HG03342 (cell line): ENCODE data around the gene URAD.
"Not testable (repeated sequence)": the region's sequence is repeated elsewhere in the genome, so short reads cannot be mapped to it uniquely, and the experiment has no call there.

Experiments
- ATAC-seq: cut with Tn5 transposase; IDR thresholded peaks from one replicate; pipeline ENCODE4 v1.9.1; 2021; ENCODE audit warnings: mild to moderate bottlenecking, moderate library complexity; ENCODE audit not compliant: unreplicated experiment

The URAD gene

DNA sequence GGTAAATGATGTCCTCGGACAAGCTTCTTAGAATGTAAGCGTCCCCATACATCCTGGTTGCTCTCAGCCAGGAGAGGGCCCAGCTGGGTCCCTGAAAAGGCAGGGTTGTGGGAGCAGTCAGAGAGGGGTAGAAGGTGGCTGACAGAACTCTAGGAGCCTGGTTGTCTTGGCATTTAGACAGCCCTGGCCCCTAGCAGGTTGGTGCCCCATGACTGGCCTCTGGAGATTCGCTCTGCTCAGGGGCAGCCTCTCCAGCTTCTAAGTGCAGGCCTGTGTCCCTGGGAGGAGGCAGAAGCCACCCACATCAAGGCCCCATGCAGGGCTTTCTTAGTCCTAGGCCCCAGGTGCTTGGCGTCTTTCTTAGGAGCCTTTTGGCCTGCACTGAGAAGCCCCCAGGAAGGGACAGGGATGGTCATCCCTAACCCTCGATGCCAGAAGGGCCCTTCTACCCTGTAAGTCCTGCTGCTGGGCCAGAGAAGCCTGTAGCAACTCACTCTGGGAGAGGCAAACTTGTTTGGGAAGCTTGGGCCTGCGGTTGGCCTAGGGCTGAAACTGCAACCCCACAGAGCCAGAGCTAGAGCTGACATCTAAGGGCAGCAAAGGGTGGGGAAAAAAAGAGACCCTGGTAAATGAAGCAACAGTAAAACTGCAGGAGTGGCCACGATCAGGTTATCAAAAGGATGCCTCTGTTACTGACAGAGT lies 16.6 kb downstream of the URAD start:
- no peak for ATAC-seq

DNA sequence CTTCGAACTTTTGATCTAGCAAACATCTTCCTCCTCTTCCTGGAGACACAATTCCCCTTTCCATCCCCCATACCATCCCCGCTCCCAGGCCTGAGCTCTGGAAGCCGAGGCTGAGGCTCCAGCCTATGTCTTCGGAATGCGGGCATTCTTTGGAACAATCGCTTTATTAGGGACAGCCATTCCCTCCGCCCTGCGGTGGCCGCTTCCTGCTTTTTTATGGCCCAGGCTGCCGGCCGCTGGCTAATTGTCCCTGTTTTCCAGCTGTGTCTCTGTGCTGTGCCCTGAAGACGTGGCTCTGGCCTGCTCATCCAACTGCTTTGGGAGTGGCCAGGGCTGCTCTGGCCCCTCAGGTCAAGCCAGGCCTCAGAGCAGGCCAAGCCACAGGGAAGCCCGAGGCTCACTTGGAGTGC lies 17.3 kb downstream of the URAD start:
- ATAC-seq, result no peak

DNA sequence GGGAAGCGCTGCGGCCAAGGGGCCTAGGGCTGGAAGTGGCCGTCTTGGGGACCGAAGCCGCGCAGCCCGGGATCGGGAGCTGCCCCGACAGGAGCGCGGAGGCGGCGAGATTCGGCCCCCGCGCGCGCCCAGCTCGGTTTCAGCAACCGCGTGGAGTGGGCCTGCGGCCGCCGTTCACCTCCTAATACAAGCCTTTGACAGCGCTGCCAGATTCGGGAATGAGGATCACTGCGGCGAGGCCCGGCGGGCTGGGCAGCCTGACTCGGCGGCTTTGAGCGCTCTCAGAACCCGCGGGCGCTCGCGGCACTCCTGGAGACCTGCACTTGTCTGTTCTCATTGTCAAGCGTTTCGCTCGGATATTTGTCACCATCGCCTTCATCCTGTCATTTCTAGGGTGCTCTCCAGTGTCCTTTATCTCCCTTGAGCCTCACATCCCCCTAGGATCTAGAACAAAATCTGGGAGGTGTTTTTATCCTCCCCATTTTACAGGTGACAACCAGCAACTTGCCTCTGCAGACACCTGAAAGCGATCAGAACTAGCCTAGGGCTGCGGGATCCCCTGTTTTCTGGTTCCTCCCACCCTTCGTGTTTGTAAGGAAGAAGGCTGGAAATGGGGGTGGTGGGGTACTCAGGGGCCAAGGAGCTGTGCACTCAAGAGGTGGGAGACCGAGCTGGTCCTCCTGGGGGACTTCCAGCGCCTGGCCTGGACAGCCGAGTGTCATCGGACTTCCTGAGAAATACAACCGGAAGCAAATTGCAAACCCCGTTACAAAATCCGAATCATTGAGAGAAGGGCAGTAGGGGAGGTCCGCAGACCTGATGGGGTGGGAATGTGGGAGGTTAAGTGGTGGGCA lies 17.9 kb downstream of the URAD start:
- no peak for ATAC-seq

DNA sequence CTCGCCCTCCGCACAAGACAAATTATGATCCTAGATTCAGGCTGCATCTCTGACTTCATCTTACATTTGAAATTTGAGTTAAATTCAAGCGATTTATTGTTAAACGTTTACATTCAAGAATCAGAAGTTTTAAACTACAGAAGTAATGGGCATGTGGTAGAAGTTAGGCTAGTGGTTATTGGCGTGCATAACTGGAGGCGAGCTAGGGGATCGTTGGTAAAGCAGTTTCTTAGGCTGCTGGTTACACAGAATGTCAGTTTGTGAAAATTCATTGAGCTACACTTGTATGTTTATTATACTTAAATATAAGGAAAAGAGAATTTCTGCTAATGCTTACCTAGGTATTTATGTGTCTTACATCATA lies 18.6 kb downstream of the URAD start:
- no peak for ATAC-seq

DNA sequence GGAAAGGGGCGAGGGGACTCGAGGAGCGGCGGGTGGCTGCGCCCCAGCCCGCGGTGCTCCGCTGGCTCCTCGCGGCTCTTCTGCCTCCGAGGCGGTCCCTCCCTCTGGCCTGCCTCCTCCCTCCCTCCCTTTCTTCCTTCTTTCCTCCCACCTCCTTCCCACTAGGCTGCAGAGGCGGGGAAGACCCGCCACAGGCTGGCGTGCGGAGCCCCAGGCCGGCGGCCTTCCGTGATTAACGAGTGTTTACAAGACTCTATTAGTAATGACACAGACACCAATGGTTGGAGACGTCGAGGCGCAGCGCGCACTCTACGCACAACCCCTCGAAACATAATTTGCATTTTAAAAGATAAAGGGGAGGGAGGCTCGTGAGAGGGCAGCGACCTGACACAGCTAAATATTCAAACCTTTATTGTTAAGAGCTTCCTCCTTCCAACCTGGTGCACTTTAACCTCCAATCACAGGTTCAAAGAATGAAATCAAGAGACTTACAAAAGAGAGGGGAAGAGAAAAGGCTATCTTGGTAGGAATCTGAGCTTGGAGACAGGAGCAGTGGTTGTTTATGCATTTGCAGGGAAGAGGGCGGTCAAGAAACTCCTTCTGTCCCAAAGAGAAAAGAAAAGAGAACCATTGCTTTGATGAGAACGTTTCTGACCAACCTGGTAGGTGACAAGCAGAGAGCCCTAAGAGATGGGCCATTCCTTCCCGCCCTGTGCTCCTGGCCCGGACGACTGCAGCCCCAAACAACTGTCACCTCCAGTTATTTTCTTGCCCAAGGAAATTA lies 19.2 kb downstream of the URAD start, which contains the start of gene CDX2:
CDX2 (minus strand) TSS at position 234 of the 784 bp plus-strand sequence. CDS start 309 bp downstream, outside the sequence.
- no peak for ATAC-seq

DNA sequence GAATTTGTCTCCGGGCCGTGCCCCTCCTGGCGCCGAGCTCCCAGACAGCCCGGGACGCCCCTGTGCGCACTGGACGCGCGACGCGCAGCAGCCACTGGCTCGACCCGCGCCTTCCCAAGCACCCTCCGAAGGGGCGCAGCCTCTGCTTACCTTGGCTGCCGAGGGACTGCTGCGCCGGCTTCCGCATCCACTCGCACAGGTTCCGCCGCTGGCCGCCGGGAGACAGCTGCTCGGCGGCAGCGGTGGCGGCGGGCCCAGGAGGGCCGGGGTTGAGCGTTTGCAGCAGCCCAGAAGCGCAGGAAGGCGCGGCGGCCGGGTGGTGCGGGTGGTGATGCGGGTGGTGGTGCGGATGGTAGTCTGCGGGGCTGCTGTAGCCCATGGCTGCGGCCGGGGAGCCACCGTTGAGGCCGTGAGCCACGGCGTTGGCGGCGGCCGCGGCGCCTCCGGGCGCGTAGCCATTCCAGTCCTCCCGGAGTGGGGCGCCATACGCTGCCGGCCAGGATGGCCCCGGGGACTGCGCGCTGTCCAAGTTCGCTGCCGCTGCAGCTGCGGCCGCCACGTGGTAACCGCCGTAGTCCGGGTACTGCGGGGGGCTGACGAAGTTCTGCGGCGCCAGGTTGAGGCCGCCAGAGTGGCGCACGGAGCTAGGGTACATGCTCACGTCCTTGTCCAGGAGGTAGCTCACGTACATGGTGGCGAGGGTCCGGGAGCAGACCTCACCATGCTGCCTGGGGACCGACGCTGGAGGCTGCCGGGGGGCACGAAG lies 20.0 kb downstream of the URAD start:
- no peak for ATAC-seq

DNA sequence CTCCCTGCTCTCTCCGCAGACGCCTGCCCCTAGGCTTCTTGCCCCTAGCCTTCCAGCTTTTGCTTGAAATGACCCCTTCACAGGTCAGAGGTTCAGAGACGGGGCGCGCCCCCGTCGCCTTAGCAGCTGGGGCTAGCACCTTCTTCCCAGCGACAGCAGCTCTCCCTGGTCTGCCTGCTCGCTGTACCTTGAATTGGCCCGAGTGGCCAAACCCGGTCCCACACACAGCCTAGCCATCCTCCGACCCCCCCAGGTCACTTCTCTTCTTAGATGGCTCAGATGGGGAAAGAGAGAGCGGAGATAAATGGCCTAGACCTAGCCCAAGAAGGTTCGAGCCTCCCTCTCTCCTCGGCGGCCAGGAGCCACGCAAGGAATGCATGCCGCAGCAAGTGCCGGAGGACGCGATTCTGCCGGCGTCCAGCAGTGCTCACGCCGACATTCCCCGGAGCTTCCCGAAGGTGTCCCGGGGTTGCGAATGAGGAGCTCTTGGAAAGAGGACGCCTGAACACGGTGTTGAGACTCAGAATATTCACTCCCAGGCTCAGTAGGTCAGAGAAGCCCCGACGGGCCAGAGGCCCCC lies 20.7 kb downstream of the URAD start:
- ATAC-seq, result no peak

DNA sequence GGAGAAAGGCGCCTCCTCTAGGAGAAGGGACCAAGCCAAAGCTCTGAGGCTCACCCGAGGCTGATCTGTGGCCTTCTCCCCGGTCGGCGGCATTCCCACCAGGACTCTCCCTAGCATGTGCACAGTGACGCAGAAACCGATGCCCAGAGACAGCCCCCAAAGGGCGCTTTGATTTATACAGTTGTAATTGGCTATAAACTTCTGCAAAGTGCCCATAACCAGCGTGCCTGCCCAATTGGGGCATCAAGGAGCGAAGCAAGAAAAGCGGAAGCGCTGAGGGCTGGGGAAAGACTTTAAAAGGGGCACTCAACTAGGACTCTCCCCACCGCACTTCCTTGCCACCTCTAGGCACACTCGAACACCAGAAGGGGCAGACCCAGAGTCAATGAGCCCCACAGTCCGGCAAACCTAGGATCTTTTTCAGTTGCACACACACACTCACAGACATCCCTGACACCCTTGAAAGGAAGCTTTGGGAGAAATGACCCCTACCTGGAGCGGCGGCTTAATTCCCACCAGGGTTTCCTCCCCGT lies 21.2 kb downstream of the URAD start:
- no peak for ATAC-seq

DNA sequence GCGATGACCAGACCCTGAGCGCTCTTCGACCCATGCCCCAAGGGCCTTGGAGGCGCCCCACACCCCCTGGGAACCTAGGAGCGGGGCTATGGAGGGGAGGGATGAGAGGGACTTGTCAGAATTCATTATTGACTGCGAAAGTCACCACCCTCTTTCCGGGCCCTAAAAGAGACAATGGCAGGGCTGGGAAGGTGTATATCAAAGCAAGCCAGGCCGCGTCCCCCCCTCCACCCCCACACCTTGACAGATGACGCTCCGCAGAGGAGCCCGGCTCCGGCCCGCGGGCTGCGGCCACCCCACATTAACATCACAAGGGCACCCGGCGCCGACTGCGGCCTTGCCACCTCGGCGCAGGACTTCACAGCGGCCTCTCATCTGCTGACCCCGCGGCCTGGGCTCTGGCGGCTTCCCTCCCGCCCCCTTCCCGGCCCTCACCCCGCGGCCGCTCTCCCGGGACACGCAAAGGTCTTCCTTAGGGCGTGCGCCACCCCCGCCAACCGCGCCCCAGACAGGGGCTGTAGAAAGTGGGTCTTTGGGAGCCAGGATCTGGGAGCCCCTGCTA lies 21.8 kb downstream of the URAD start:
- no peak for ATAC-seq

DNA sequence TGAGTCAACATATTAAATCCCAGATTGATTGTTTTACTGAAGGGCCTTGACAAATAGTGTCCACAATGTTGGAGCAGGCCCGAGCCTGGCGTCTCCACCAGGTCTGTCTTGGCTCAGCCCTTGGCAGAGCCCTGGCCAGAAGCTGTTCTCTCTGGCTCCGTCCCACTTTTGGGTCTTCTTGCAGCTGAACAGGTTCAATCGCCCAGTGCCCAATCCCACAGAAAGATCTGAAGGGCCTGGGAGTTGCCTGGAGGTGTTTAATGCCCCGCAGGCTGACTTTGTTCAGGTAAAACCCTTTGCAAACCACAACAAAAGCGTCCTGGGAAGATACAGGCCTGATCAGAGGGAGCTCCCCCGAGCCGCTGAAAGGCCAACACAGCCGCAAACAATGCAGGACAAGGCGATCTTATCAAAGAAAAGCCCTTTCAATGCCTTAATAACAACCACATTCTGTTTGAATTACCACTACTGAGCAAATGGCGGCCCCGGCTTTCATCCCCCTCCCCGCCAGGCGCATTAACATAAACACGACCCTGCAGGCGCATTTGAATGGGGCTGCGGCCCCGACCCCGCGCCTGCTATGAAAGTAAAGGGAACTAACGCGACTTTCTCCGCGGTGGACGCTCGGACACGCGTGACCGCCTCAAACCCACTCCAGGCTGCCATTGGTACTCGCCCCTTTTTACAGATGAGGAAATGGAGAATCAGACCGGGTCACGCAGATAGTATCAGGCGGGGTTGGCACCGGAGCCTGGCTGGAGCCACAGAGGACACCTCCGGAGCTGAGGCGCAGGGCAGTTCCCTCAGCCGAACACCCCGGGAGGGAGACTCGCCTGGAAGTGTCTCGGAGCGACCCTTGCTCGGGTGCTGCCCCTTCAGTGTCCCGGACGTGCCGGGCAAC lies 22.5 kb downstream of the URAD start:
- no peak for ATAC-seq

DNA sequence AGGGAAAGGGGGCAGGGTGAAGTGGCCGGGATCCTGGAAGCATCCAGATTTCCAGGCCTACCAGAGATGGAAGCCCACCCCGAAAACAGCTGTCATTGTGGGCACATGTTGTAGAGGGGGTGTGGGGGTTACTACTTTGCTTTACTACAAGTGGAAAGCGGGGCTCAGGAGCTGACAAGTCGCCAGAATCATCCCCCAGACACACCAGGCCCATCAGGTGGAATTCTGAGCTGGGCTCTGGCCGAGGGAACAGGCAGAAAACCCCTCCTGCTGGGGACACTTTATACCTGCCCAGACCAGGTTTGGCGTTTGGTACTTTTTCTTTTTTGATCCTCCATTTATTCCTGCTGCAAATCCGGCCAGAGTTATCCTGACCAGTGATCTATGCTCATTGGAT lies 23.2 kb downstream of the URAD start:
- no peak for ATAC-seq

DNA sequence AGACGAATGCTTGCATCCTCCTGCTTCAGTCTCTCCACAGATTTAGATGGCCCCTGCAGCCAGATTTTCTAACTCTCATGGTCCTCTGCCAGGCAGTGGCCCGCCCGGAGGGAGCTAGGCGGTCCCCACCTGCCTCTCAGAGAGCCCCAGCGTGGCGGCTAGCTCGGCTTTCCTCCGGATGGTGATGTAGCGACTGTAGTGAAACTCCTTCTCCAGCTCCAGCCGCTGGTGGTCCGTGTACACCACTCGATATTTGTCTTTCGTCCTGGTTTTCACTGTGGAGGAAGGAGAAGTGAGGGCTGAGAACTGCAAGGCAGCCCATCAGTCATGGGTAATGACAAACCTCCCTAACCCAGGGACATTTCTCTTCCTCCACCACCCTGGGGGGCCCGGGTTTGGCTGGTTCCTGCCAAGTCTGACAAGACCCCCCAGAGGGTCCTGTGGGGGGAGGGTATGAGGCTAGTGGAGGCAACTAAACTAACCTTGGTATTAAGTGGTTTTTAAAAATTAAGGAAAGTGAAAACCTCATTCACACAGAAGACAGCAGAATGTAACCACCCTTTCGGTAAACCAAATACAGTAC lies 23.7 kb downstream of the URAD start:
- ATAC-seq, result no peak

DNA sequence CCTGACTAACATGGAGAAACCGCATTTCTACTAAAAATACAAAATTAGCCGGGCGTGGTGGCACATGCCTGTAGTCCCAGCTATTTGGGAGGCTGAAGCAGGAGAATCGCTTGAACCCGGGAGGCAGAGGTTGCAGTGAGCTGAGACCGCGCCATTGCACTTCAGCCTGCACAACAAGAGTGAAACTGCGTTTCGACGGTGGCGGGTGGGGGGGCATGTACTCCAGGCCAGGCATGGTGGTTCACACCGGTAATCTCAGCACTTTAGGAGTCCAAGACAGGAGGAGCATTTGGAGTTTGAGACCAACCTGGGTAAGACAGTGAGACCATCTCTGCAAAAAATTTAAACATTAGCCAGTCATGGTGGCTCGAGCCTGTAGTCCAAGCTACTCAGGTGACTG lies 24.3 kb downstream of the URAD start:
- ATAC-seq, result not testable (repeated sequence)

DNA sequence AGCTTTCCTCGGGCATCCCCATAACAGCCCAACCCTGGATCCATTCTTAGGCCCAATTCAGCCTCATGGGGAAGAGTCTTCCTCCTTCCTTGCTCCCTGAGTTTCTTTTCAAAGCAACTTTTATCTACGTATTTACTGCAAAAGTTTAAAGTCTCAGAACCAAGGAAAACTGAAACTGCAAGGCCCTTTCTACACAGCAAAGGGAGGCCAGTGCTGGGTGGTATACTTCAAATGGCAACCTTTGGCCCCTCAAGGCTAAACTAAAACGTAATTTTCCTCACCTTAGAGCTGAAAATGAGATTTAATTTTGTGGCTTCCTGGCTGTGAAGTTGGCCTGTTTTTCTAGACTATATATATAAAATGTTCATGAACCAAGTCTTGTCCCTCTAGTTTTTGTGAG lies 25.0 kb downstream of the URAD start:
- ATAC-seq, result no peak

DNA sequence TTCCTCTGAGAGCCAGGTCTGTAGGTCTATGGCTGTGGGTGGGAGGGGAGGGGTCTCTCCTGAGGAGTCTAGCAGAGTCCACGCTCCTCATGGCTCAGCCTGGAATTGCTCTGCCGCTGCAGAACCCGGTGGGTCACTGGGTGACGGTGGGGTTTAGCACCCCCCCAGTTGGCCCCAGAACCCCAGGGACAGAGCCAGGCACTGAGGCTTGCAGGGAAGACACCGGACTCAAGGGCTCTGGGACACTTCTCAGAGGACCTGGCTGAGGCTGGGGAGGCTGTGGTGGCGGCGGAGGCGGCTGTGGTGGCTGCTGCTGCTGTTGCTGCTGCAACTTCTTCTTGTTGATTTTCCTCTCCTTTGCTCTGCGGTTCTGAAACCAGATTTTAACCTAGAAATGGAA lies 25.5 kb downstream of the URAD start:
- ATAC-seq, result no peak

DNA sequence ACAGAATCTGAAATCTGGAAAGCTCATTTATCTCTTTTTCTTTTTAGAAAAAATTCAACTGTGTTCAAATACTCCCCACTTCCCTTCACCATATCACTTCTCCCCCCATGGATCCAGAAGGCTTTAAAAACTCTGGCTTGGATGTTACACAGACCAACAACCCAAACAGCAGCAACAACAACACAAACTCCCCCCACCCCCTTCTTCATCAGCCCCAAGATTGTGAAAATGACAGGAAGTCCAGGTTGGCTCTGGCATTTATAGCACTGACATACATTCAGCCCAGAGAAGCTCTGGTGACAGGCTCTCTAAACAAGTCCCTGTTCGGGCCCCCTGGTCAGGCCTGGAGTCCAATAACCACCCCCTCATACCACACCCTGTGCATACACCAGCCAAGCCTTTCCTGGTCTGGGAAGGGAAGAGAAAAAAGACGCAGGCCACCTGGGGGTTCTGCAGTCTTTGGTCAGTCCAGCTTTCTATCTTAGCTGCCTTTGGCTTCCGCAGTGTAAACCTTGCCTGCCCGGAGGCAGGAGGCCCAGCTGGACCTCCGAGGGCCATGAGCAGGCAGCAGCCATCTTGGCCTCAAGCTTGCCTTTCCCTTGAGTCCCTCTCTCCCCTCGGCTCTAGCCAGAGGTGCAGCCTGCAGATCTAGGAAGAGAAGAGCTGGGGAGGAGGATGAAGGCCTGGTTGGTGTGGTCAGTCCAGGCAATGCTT lies 26.2 kb downstream of the URAD start:
- ATAC-seq, result no peak

DNA sequence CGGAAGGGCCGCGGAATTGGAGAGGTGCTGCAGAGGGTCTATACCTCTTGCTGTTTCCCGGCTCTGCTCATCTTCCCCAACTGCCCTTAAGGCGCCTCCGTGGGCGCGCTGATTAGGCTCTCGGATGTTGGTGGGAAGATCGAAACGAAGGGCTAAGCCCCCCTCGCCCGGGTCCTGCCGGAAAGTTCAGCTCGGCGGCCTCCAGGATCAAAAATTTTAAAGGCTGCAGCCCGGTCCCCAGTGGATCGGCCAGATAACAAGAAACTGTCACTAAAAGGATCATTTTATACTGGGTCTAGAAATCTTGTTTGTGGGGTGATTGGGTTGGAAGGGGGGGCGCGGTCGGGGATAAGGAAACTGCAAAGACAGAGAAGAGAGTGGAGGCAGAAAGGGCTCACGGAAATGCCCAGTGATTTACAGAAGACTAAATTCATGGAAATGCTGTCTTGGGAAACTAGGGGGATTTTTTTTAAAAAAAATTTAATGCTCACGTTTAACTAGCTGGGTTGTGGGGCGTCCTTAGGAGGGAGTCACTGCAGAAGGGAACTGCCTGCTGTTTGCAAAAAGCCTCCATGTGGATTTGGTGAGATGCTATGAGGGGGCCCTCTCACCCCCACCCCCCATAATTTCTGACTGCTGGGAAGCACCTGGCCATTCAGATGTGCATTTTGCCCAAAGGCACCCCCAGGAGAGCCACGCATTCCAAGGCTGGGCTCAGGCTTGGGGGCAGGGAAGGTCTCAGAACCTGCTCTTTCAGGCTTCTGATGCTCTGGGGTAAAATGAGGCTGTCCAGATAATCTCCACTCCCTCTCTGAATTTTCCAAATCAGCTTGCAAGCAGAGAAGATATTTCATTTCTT lies 27.0 kb downstream of the URAD start:
- ATAC-seq, result no peak
